IMR-90 (cell line): ENCODE data around the gene CDKAL1. TPM values are rescaled to one million over a fixed set of nuclear protein-coding genes. Genes with fewer than 3 reads are reported as not detected.

ENCODE experiments used
- ATAC-seq: fragments of 200-7000 bp; cut with Tn5 transposase; 2 replicates; pipeline ENCODE4 v1.9.1; 2020; ENCODE audit warnings: low read depth, mild to moderate bottlenecking, moderate library complexity
- BruUV-seq: library from RNA; stranded (reverse); fragments of 400-500 nt; replicated peaks from 2 replicates; lab custom pipeline; 2021; lab: Mats Ljungman, UMichigan
- CTCF ChIA-PET: fragments of 300-600 bp; formaldehyde crosslinking; extraction: SDS; loops from one replicate; lab custom pipeline; 2021; ENCODE audit warnings: antibody characterized with exemption; lab: Yijun Ruan, JAX
- POLR2A ChIA-PET: fragments of 300-600 bp; sonication (Branson Sonifier 250); formaldehyde crosslinking; loops from one replicate; lab custom pipeline; 2022; ENCODE audit warnings: antibody characterized with exemption; ENCODE audit not compliant: unreplicated experiment; lab: Charles Lee
- DNase-seq: peaks from one replicate; pipeline ENCODE4 v3.0.0; 2013
- H2AFZ ChIP-seq: replicated peaks from 2 replicates; pipeline ENCODE3; 2013; ENCODE audit warnings: low read length, mild to moderate bottlenecking; ENCODE audit not compliant: poor library complexity
- H2AK5ac ChIP-seq: 2 replicates; pipeline ENCODE4 v1.6.1; 2013; ENCODE audit warnings: low read depth, low read length, inconsistent platforms
- H2AK9ac ChIP-seq: replicated peaks from 2 replicates; pipeline ENCODE3; 2013; ENCODE audit warnings: mild to moderate bottlenecking, low read depth, low read length, moderate library complexity; ENCODE audit not compliant: poor library complexity
- H2BK120ac ChIP-seq: 2 replicates; pipeline ENCODE4 v1.6.1; 2013; ENCODE audit warnings: low read depth, low read length, inconsistent platforms
- H2BK15ac ChIP-seq: 3 replicates; pipeline ENCODE4 v1.6.1; 2013; ENCODE audit warnings: low read depth, low read length, inconsistent platforms
- H2BK20ac ChIP-seq: 2 replicates; pipeline ENCODE4 v1.6.1; 2013; ENCODE audit warnings: low read depth, mild to moderate bottlenecking, inconsistent platforms, low read length, moderate library complexity
- H2BK5ac ChIP-seq: 2 replicates; pipeline ENCODE4 v1.6.1; 2013; ENCODE audit warnings: mild to moderate bottlenecking, low read depth, low read length, inconsistent platforms; ENCODE audit not compliant: poor library complexity, severe bottlenecking
- H3K14ac ChIP-seq: replicated peaks from 2 replicates; pipeline ENCODE4 v1.6.1; 2013; ENCODE audit warnings: low read depth, low read length, inconsistent platforms
- H3K18ac ChIP-seq: 2 replicates; pipeline ENCODE4 v1.6.1; 2013; ENCODE audit warnings: low read depth, low read length, control low read depth
- H3K23ac ChIP-seq: 2 replicates; pipeline ENCODE4 v1.6.1; 2013; ENCODE audit warnings: low read depth, low read length, inconsistent platforms
- H3K27ac ChIP-seq: 2 replicates; pipeline ENCODE4 v1.5.1; 2013; ENCODE audit warnings: mild to moderate bottlenecking, control low read depth, low read length; ENCODE audit not compliant: insufficient read depth
- H3K27me3 ChIP-seq: 2 replicates; pipeline ENCODE4 v1.6.1; 2013; ENCODE audit warnings: low read length; ENCODE audit not compliant: control insufficient read depth, insufficient read depth
- H3K36me3 ChIP-seq: 2 replicates; pipeline ENCODE4 v1.6.1; 2013; ENCODE audit warnings: low read length, mixed read lengths; ENCODE audit not compliant: control insufficient read depth, insufficient read depth
- H3K4ac ChIP-seq: 2 replicates; pipeline ENCODE4 v1.6.1; 2013; ENCODE audit warnings: low read depth, low read length, inconsistent platforms
- H3K4me1 ChIP-seq: 2 replicates; pipeline ENCODE4 v1.6.1; 2013; ENCODE audit warnings: low read length, mixed read lengths; ENCODE audit not compliant: control insufficient read depth, insufficient read depth
- H3K4me2 ChIP-seq: 2 replicates; pipeline ENCODE4 v1.6.1; 2013; ENCODE audit warnings: low read depth, mild to moderate bottlenecking, control low read depth, low read length, moderate library complexity
- H3K4me3 ChIP-seq: 2 replicates; pipeline ENCODE4 v1.5.1; 2013; ENCODE audit warnings: low read depth, mild to moderate bottlenecking, control low read depth, low read length, moderate library complexity; ENCODE audit not compliant: insufficient read depth
- H3K56ac ChIP-seq: 2 replicates; pipeline ENCODE4 v1.6.1; 2013; ENCODE audit warnings: low read length, inconsistent platforms; ENCODE audit not compliant: insufficient read depth; ENCODE audit errors: extremely low read depth
- H3K79me1 ChIP-seq, 2 experiments: 2 replicates each; pipeline ENCODE4 v1.6.1; 2013; ENCODE audit warnings: low read length in 2 of 2, inconsistent platforms in 1 of 2, low read depth in 1 of 2
- H3K9ac ChIP-seq: 2 replicates; pipeline ENCODE4 v1.6.1; 2013; ENCODE audit warnings: low read depth, low read length, control low read depth
- H3K9me1 ChIP-seq: 2 replicates; pipeline ENCODE4 v1.6.1; 2013; ENCODE audit warnings: low read length, inconsistent platforms; ENCODE audit not compliant: insufficient read depth
- H3K9me3 ChIP-seq: 2 replicates; pipeline ENCODE4 v1.6.1; 2013; ENCODE audit warnings: low read length; ENCODE audit not compliant: control insufficient read depth, insufficient read depth
- H4K20me1 ChIP-seq: 2 replicates; pipeline ENCODE4 v1.6.1; 2013; ENCODE audit warnings: low read length, inconsistent platforms; ENCODE audit not compliant: insufficient read depth
- H4K5ac ChIP-seq: 2 replicates; pipeline ENCODE4 v1.6.1; 2013; ENCODE audit warnings: mild to moderate bottlenecking, low read depth, low read length, control low read depth
- H4K8ac ChIP-seq, 2 experiments: 2 replicates each; pipeline ENCODE4 v1.6.1; 2013; ENCODE audit warnings: low read depth in 2 of 2, low read length in 2 of 2, control low read depth in 1 of 2, inconsistent platforms in 1 of 2
- H4K91ac ChIP-seq: 2 replicates; pipeline ENCODE4 v1.6.1; 2013; ENCODE audit warnings: low read depth, low read length, inconsistent platforms; ENCODE audit not compliant: insufficient read depth
- BHLHE40 ChIP-seq: fragments of 150-350 bp; IDR thresholded peaks from 2 replicates; pipeline ENCODE4 v1.6.1; 2016; ENCODE audit warnings: mild to moderate bottlenecking, low read depth, low read length
- CEBPB ChIP-seq: IDR thresholded peaks from 2 replicates; pipeline ENCODE4 v1.6.1; 2012; ENCODE audit warnings: low read depth, low read length, improper control_type of control experiment
- FOS ChIP-seq: fragments of 150-350 bp; IDR thresholded peaks from 2 replicates; pipeline ENCODE4 v1.6.1; 2016; ENCODE audit warnings: low read depth, low read length
- MAZ ChIP-seq: IDR thresholded peaks from 2 replicates; pipeline ENCODE4 v1.6.1; 2012; ENCODE audit warnings: low read depth, mild to moderate bottlenecking, low read length, improper control_type of control experiment, moderate library complexity, borderline replicate concordance
- MXI1 ChIP-seq: IDR thresholded peaks from 2 replicates; pipeline ENCODE4 v1.6.1; 2012; ENCODE audit warnings: low read depth, mild to moderate bottlenecking, low read length, moderate library complexity, borderline replicate concordance
- NFE2L2 ChIP-seq: fragments of 150-350 bp; IDR thresholded peaks from 2 replicates; pipeline ENCODE4 v1.6.1; 2016; ENCODE audit warnings: low read depth, mild to moderate bottlenecking, low read length
- POLR2A ChIP-seq: IDR thresholded peaks from 2 replicates; pipeline ENCODE4 v1.6.1; 2012; ENCODE audit warnings: mild to moderate bottlenecking, low read depth, low read length
- RAD21 ChIP-seq: IDR thresholded peaks from 2 replicates; pipeline ENCODE4 v1.6.1; 2012; ENCODE audit warnings: low read length, improper control_type of control experiment
- RCOR1 ChIP-seq: IDR thresholded peaks from 2 replicates; pipeline ENCODE4 v1.6.1; 2012; ENCODE audit warnings: mild to moderate bottlenecking, low read length, improper control_type of control experiment; ENCODE audit not compliant: insufficient replicate concordance
- WGBS, 2 experiments: methylation state at CpG; one replicate each; pipeline versions ENCODE4 v1.1.5 to v1.1.7; 2013; ENCODE audit warnings: missing lambda C conversion rate in 2 of 2; ENCODE audit not compliant: insufficient read length in 1 of 2; ENCODE audit errors: extremely low coverage in 2 of 2; 5-methylcytosine and 5-hydroxymethylcytosine counted together
- dilution Hi-C: fragments of 300-500 bp; cut with HindIII; formaldehyde crosslinking; loops from one replicate; pipeline ENCODE4 v1.14.3; 2018; ENCODE audit warnings: low sequenced_read_pairs; ENCODE audit not compliant: unreplicated experiment
- in situ Hi-C: fragments of 300-500 bp; cut with MboI; formaldehyde crosslinking; loops from 3 replicates; pipeline ENCODE4 v1.14.3; 2019; ENCODE audit warnings: low sequenced_read_pairs, inconsistent platforms, mixed read lengths
- intact Hi-C: fragments of 100-400 bp; cut with micrococcal nuclease; formaldehyde crosslinking; loops from 2 replicates; pipeline ENCODE4 v1.10.0; 2022
- polyA plus RNA-seq, 3 experiments: library from polyadenylated mRNA; depleted of rRNA; stranded (reverse); fragments of >200 nt; gene quantifications; 2 replicates each; pipeline ENCODE4 v1.2.3, GENCODE V29; 2012; ENCODE audit warnings: low replicate concordance in 1 of 3
- total RNA-seq: library from RNA; depleted of rRNA; stranded (reverse); fragments of >200 nt; gene quantifications from 2 replicates; pipeline ENCODE4 v1.2.3, GENCODE V29; 2012
- TF ChIP-seq, protein P1 (sequence below): fragments of 150-350 bp; IDR thresholded peaks from 2 replicates; pipeline ENCODE4 v1.6.1; 2016; ENCODE audit warnings: low read depth, mild to moderate bottlenecking, low read length, moderate library complexity, borderline replicate concordance
- TF ChIP-seq, protein P2 (sequence below): fragments of 150-350 bp; IDR thresholded peaks from 2 replicates; pipeline ENCODE4 v1.6.1; 2017; ENCODE audit warnings: mild to moderate bottlenecking, antibody characterized with exemption, low read length, low read depth

Gene CDKAL1
- total and polyA plus RNA-seq, 2 of the 4 experiments (the other 2 are of a cell fraction): 3.7 to 13.1 TPM

DNA sequence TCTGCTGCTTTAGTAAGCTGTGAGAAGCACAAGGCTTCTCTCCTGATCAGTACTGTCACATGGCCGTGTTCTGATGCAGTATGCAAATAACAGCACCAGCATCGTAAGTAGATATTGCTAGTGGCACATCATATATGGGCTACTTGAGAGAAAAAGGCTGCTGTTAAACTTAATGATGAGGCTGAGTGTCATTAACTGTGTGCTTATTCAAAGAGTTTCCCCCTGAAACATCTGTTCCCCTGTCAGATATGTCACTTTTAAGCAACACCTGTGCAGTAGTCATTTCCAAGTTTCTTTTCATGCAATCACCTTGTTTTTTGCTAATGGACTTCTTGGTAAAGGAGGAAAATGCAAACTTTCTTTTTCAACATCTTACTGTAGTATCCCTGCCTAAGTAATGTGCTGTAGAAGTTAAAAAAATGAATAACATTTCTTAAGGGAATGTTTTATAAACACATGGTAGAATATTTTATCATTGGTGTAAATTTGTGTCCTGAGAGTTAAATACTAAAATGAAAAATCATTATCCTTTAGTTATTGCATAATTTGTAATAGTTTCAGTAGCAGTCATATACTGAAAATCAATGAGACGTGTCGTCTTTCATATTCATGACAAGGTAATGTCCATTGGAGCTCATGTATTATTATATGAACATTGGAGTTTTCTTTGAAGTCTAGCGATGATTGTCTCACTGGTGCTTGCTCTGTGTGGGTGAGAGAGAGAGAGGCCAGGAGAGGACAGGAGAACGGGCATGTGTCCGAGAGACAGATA is 366.3 kb downstream of the CDKAL1 start (continued):
- no peak for TF ChIP-seq POLR2A

DNA sequence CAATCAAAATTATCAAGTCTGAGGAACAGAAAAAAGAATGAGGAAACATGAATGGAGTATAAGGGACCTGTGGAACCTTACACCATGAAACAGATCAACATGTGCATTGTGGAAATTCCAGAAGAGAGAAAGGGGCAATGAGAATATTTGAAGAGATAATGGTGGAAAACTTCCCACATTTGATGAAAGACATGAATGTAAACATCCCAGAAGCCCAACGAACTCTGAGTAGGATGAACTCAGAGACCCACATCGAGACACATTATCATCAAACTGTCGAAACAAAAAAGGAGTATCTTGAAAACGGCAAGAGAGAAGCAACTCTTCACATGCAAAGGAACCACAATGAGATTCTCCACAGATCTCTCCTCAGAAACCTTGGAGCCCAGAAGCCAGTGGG is 371.1 kb downstream of the CDKAL1 start:
- no peak overlapping the region for H4K91ac ChIP-seq
- H4K8ac ChIP-seq: no peak overlapping the region
- H2BK20ac ChIP-seq: no peak overlapping the region
- ATAC-seq (no peak), DNase-seq (no peak)
- H3K23ac ChIP-seq: no peak overlapping the region
- H3K4ac ChIP-seq: no peak overlapping the region
- H3K14ac ChIP-seq: no peak overlapping the region
- ChIA-PET CTCF (no interaction called here), POLR2A (no interaction called here)
- no peaks in the 10 kb centered on the region for H3K79me1 ChIP-seq
- H3K9me3 ChIP-seq: peaks cover 2% of the 10 kb centered on the region; the same call in 1 of the 2 replicates
- H3K4me2 ChIP-seq: no peak overlapping the region
- H2AFZ ChIP-seq: no peak overlapping the region
- H3K56ac ChIP-seq: no peak overlapping the region
- dilution Hi-C loops (no loop called here), in situ Hi-C loops (no loop called here), intact Hi-C loops (no loop called here)
- no peak overlapping the region for H2AK9ac ChIP-seq
- no TSS peak for BruUV-seq
- H4K5ac ChIP-seq: no peak overlapping the region
- no peak overlapping the region for H3K27ac ChIP-seq
- H2BK5ac ChIP-seq: no peak overlapping the region
- H3K27me3 ChIP-seq: no peaks in the 10 kb centered on the region
- TF ChIP-seq RCOR1 (no peak), MAZ (no peak), RAD21 (no peak), BHLHE40 (no peak), MXI1 (no peak), NFE2L2 (no peak), CEBPB (no peak), FOS (no peak)
- TF ChIP-seq, protein P1, sequence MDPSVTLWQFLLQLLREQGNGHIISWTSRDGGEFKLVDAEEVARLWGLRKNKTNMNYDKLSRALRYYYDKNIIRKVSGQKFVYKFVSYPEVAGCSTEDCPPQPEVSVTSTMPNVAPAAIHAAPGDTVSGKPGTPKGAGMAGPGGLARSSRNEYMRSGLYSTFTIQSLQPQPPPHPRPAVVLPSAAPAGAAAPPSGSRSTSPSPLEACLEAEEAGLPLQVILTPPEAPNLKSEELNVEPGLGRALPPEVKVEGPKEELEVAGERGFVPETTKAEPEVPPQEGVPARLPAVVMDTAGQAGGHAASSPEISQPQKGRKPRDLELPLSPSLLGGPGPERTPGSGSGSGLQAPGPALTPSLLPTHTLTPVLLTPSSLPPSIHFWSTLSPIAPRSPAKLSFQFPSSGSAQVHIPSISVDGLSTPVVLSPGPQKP: no peak
- TF ChIP-seq, protein P2, sequence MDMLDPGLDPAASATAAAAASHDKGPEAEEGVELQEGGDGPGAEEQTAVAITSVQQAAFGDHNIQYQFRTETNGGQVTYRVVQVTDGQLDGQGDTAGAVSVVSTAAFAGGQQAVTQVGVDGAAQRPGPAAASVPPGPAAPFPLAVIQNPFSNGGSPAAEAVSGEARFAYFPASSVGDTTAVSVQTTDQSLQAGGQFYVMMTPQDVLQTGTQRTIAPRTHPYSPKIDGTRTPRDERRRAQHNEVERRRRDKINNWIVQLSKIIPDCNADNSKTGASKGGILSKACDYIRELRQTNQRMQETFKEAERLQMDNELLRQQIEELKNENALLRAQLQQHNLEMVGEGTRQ: no peak
- no peaks in the 10 kb centered on the region for H4K20me1 ChIP-seq
- H3K9me1 ChIP-seq: no peaks in the 10 kb centered on the region
- no peaks in the 10 kb centered on the region for H3K36me3 ChIP-seq
- H3K9ac ChIP-seq: no peak overlapping the region
- no peak overlapping the region for H3K18ac ChIP-seq
- no CpG with 5 or more reads among the region's 4 CpGs for WGBS, 2 experiments
- H2AK5ac ChIP-seq: no peak overlapping the region
- H3K4me3 ChIP-seq: no peak overlapping the region
- no peak overlapping the region for H2BK120ac ChIP-seq
- peaks cover 5% of the 10 kb centered on the region for H3K4me1 ChIP-seq
- H2BK15ac ChIP-seq: no peak overlapping the region
